Caco-2 (cell line): ENCODE measurements around the gene BLVRB. TPM values are rescaled to one million over a fixed set of nuclear protein-coding genes. Genes with fewer than 3 reads are reported as not detected.
A peak's percentile ranks its signal among the peaks of the same experiment; 100 is the strongest.

Experiments used
- BruUV-seq: library from RNA; stranded (reverse); fragments of 400-500 nt; replicated peaks from 2 replicates; lab custom pipeline; 2021; lab: Mats Ljungman, UMichigan
- CTCF ChIA-PET: fragments of 300-600 bp; sonication (Branson Sonifier 250); formaldehyde crosslinking; loops from one replicate; lab custom pipeline; 2022; ENCODE audit warnings: antibody characterized with exemption; lab: Charles Lee
- POLR2A ChIA-PET: fragments of 300-600 bp; sonication (Branson Sonifier 250); formaldehyde crosslinking; loops from one replicate; lab custom pipeline; 2022; ENCODE audit warnings: antibody characterized with exemption; lab: Charles Lee
- DNase-seq, 2 experiments: peaks; one replicate each; pipeline versions ENCODE4 v3.0.0 to v3.0.0-alpha.2; 2020 to 2022
- H3K27me3 ChIP-seq: replicated peaks from 2 replicates; pipeline ENCODE4 v1.6.0; 2011; ENCODE audit warnings: low read length; ENCODE audit not compliant: control insufficient read depth, insufficient read depth
- H3K36me3 ChIP-seq: 2 replicates; pipeline ENCODE4 v1.5.1; 2011; ENCODE audit warnings: low read length; ENCODE audit not compliant: control insufficient read depth, insufficient read depth
- H3K4me1 ChIP-seq: fragments of 250-450 bp; sonication (Bioruptor Pico); 2 replicates; pipeline ENCODE4 v1.5.1; 2020; ENCODE audit warnings: mild to moderate bottlenecking
- H3K4me3 ChIP-seq: 2 replicates; pipeline ENCODE4 v1.5.1; 2011; ENCODE audit warnings: low read depth, mild to moderate bottlenecking, control low read depth, low read length
- H3K9me3 ChIP-seq: fragments of 250-450 bp; sonication (Bioruptor Pico); 2 replicates; pipeline ENCODE4 v1.5.1; 2020; ENCODE audit warnings: mild to moderate bottlenecking, moderate library complexity
- H3K27ac Mint-ChIP-seq: one replicate; pipeline ENCODE4 v1.8.0; 2022; ENCODE audit warnings: mixed read lengths; ENCODE audit not compliant: unreplicated experiment
- H3K27me3 Mint-ChIP-seq: one replicate; pipeline ENCODE4 v1.8.0; 2022; ENCODE audit warnings: mixed read lengths; ENCODE audit not compliant: insufficient read depth, unreplicated experiment
- H3K36me3 Mint-ChIP-seq: one replicate; pipeline ENCODE4 v1.8.0; 2022; ENCODE audit warnings: mild to moderate bottlenecking, mixed read lengths; ENCODE audit not compliant: insufficient read depth, unreplicated experiment
- H3K4me1 Mint-ChIP-seq: one replicate; pipeline ENCODE4 v1.8.0; 2022; ENCODE audit warnings: low read depth, mixed read lengths; ENCODE audit not compliant: unreplicated experiment
- H3K4me3 Mint-ChIP-seq: one replicate; pipeline ENCODE4 v1.8.0; 2022; ENCODE audit warnings: mild to moderate bottlenecking, moderate library complexity, mixed read lengths; ENCODE audit not compliant: unreplicated experiment
- H3K9me3 Mint-ChIP-seq: one replicate; pipeline ENCODE4 v1.8.0; 2022; ENCODE audit warnings: mixed read lengths; ENCODE audit not compliant: unreplicated experiment
- intact Hi-C: fragments of 100-400 bp; cut with micrococcal nuclease; formaldehyde crosslinking; loops from one replicate; pipeline ENCODE4 v1.10.0; 2022; ENCODE audit not compliant: unreplicated experiment
- total RNA-seq: library from RNA; stranded (reverse); gene quantifications from 2 replicates; pipeline ENCODE4 v1.2.3, GENCODE V29; 2022
- TF ChIP-seq, protein P1 (sequence below), 2 experiments: fragments of 200-600 bp in 1 of 2; IDR thresholded peaks; 1 replicate in 1 of 2; 2 replicates in 1 of 2; pipeline versions ENCODE4 v1.5.1 to v1.8.0; 2011 to 2022; ENCODE audit warnings: antibody characterized with exemption in 1 of 2, control low read depth in 1 of 2, inconsistent platforms in 1 of 2, low read depth in 1 of 2, low read length in 1 of 2, mild to moderate bottlenecking in 1 of 2, moderate library complexity in 1 of 2; ENCODE audit not compliant: insufficient read depth in 1 of 2, severe bottlenecking in 1 of 2, unreplicated experiment in 1 of 2

Gene BLVRB
- total RNA-seq, 1 experiment from 2014 or later, result 101 TPM

DNA sequence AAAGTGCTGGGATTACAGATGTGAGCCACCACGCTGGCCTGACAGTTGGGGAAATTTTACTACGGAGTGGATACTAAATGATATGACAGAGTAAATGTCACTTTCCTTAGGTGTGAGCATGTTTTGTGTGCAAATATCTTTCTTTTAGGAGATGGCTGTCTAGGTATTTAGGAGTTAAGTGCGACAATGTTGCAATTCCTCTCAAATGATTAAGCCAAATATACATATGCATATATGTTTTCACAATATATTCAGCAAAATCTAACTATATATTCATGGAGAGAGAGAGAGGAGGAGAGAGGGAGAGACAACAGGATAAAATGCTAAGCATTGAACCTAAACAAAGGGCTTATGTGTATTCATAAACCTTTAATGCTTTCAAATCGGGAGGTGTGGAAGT is 16.0 kb downstream of the BLVRB start:
- POLR2A ChIA-PET, result no interaction called here

DNA sequence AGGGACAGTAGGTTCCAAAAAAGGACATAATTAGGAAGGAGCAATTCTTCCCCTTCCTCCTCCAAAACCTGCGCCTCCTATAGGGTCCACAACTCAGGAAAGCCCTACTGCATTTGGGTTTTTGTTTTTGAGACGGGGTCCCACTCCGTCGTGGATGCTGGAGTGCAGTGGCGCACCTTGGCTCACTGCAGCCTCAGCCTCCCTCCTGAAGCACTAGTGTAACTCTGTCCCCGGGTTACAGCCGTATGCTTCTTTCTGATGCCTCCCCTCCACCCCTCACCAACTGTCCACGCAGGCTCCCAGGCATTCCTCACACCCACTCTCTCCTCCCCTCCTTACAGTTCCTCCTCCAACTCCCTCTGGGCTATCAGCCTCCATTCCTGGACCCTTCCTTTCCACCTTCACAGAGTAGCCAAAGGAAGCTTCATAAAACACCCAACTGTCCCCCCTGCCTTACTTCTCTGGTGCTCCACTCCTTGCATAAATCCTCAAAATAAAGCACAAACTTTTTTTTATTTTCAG is 19.2 kb downstream of the BLVRB start:
- Histone ChIP-seq H3K4me1 (peaks cover 23% of the 10 kb centered on the region), H3K9me3 (no peaks in the 10 kb centered on the region), H3K27me3 (no peaks in the 10 kb centered on the region), H3K36me3 (peaks cover 10% of the 10 kb centered on the region), H3K4me3 (no peak overlapping the region)
- POLR2A ChIA-PET, result no interaction called here
- BruUV-seq, result no TSS peak
- Mint-ChIP-seq H3K4me1 (peaks cover 9% of the 10 kb centered on the region), H3K4me3 (no peak overlapping the region), H3K36me3 (peaks cover 47% of the 10 kb centered on the region), H3K27me3 (no peaks in the 10 kb centered on the region), H3K27ac (peak overlapping the region; percentile 98), H3K9me3 (no peaks in the 10 kb centered on the region)
- no peak for DNase-seq
- TF ChIP-seq, protein P1, sequence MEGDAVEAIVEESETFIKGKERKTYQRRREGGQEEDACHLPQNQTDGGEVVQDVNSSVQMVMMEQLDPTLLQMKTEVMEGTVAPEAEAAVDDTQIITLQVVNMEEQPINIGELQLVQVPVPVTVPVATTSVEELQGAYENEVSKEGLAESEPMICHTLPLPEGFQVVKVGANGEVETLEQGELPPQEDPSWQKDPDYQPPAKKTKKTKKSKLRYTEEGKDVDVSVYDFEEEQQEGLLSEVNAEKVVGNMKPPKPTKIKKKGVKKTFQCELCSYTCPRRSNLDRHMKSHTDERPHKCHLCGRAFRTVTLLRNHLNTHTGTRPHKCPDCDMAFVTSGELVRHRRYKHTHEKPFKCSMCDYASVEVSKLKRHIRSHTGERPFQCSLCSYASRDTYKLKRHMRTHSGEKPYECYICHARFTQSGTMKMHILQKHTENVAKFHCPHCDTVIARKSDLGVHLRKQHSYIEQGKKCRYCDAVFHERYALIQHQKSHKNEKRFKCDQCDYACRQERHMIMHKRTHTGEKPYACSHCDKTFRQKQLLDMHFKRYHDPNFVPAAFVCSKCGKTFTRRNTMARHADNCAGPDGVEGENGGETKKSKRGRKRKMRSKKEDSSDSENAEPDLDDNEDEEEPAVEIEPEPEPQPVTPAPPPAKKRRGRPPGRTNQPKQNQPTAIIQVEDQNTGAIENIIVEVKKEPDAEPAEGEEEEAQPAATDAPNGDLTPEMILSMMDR (IDR thresholded peaks at IDR 0.05; ENCODE audit: insufficient read depth in 1 of 2, low read depth in 1 of 2, low read length in 1 of 2, severe bottlenecking in 1 of 2, unreplicated experiment in 1 of 2), result no peak
- CTCF ChIA-PET, result interaction anchor here (0.8 kb wide), 1 partner anchor 57 kb away, joined by 3 read pairs; no protein-coding TSS in a partner anchor
- intact Hi-C loops, result no loop called here

More for the DNA sequence above, 16.0 kb downstream of the BLVRB start:
- no peaks in the 10 kb centered on the region for H3K27me3 Mint-ChIP-seq
- H3K4me1 ChIP-seq, result peaks cover 37% of the 10 kb centered on the region
- CTCF ChIA-PET, result no interaction called here
- H3K4me3 ChIP-seq, result no peak overlapping the region
- H3K9me3 ChIP-seq, result no peaks in the 10 kb centered on the region
- no peak for DNase-seq
- H3K36me3 ChIP-seq, result peaks cover 6% of the 10 kb centered on the region
- no peak overlapping the region for H3K27ac Mint-ChIP-seq
- no peak overlapping the region for H3K4me3 Mint-ChIP-seq
- intact Hi-C loops, result no loop called here
- TF ChIP-seq, protein P1 (IDR thresholded peaks at IDR 0.05; ENCODE audit: insufficient read depth in 1 of 2, low read depth in 1 of 2, low read length in 1 of 2, severe bottlenecking in 1 of 2, unreplicated experiment in 1 of 2), result no peak
- peaks cover 35% of the 10 kb centered on the region for H3K36me3 Mint-ChIP-seq
- BruUV-seq, result no TSS peak
- peaks cover 26% of the 10 kb centered on the region for H3K4me1 Mint-ChIP-seq
- no peaks in the 10 kb centered on the region for H3K27me3 ChIP-seq
- no peaks in the 10 kb centered on the region for H3K9me3 Mint-ChIP-seq

DNA sequence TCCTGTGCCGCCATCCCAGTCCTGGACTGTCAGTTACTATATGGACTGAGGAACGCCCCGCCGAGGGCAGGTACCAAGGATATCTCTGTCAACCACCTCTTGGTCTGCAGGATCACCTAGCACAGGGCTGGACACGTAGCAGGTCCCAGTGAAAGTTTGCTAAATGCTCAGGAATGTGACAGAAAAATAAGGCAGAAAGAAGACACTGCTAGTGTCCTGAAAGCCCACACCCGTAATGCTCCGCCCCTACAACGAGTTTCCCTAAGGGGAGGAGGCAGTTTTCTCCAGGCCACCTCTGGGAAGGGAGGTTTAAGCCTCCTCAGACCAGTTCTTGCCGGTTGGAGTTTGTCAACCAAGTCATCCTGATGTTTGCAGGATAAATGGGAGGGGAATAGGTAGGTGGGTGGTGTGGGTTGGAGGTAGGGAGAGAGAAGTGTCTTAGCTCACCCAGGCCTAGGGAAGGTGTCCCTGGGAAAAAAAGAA is 19.7 kb downstream of the BLVRB start:
- peak overlapping the region; percentile 98 for H3K27ac Mint-ChIP-seq
- H3K4me3 ChIP-seq, result no peak overlapping the region
- BruUV-seq, result no TSS peak
- peak; percentile 73 to 84 for DNase-seq
- H3K27me3 Mint-ChIP-seq, result no peaks in the 10 kb centered on the region
- peaks cover 10% of the 10 kb centered on the region for H3K36me3 ChIP-seq
- ChIA-PET CTCF (no interaction called here), POLR2A (no interaction called here)
- no peaks in the 10 kb centered on the region for H3K9me3 Mint-ChIP-seq
- no peaks in the 10 kb centered on the region for H3K9me3 ChIP-seq
- H3K27me3 ChIP-seq, result no peaks in the 10 kb centered on the region
- H3K4me1 ChIP-seq, result peaks cover 23% of the 10 kb centered on the region
- peaks cover 9% of the 10 kb centered on the region for H3K4me1 Mint-ChIP-seq
- peak overlapping the region; percentile 54 for H3K4me3 Mint-ChIP-seq
- H3K36me3 Mint-ChIP-seq, result peaks cover 50% of the 10 kb centered on the region
- intact Hi-C loops, result no loop called here
- TF ChIP-seq, protein P1 (IDR thresholded peaks at IDR 0.05; ENCODE audit: insufficient read depth in 1 of 2, low read depth in 1 of 2, low read length in 1 of 2, severe bottlenecking in 1 of 2, unreplicated experiment in 1 of 2), result no peak
